DMS79 (cell line): Measurements from ENCODE around the gene SYNE3.

Experiments used
- DNase-seq: peaks from one replicate; lab custom pipeline; 2025; lab: John Stamatoyannopoulos, UW

SYNE3 gene

GRCh38 chr14:95489214-95490137, 27.0 kb downstream of the SYNE3 start:
- no peak for DNase-seq

- no peak for DNase-seq
These were observed 27.9 kb downstream of the SYNE3 start for GRCh38 chr14:95488376-95489213.

GRCh38 chr14:95487669-95488084, 28.8 kb downstream of the SYNE3 start:
- no peak for DNase-seq

- DNase-seq, result no peak
These were observed 29.4 kb downstream of the SYNE3 start for GRCh38 chr14:95486875-95487668.

DNA sequence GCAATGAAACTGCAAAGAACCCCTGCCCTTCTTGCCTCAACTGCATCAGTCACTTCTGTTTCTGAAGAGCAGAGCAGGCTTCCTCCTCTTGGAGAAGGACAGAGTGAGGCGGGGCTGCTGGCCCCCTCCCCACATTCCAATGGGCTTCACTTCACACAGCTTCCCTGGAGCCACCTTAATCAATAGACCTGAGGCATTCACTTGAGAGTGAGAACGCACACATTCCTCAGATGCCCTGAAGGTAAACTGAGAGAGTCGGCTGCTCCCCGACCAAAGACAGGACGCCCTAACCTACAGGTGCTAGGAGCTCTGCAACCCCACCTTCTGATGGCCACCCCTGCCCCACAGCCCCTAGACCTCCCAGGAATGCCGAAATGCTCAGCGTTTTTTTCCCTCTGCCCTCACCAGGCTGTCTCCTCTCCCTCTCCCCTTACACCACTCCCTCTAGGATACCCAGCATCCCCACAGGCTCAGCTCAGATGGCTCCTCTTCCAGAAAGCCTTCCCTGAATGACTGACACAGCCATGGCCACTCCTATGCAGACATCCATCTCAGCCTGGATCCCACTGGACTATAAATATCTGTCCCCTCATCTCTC, 31.1 kb downstream of the SYNE3 start:
- DNase-seq, result no peak

- no peak for DNase-seq
These were observed 32.2 kb downstream of the SYNE3 start for GRCh38 chr14:95484296-95484695.

- no peak for DNase-seq
These were observed 32.9 kb downstream of the SYNE3 start for GRCh38 chr14:95483309-95484165.

DNA sequence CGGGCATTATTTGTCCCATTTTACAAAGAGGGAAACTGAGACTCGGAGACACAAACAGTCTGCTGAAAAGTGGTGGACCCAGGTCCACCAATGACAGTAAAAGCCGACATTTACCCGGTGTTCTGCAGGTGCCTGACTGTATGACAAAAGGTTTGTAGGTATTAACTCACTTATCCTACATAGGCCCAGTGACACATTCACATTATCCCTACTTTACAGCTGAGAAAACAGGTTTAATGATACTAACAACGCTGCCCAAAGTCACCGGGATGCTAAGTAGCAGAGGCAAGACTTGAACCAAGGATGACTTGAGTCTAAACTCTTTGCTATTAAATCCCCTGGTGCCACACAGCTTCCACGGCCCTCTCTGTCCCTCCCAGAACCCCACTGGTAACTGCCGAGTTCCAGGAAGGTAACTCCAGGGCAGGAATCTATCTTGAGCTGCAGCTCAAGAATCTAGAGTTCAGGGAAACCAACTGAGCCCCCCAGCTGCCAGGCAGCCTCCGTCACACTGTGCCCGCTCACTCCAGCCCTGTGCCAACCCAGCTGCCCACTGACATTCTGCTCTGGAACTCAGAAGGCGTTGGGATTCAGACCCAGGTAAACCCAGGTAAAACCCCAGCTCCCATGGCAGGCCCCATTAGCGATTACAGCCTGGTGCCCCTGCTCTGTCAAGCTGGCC, 33.7 kb downstream of the SYNE3 start:
- DNase-seq, result no peak

DNA sequence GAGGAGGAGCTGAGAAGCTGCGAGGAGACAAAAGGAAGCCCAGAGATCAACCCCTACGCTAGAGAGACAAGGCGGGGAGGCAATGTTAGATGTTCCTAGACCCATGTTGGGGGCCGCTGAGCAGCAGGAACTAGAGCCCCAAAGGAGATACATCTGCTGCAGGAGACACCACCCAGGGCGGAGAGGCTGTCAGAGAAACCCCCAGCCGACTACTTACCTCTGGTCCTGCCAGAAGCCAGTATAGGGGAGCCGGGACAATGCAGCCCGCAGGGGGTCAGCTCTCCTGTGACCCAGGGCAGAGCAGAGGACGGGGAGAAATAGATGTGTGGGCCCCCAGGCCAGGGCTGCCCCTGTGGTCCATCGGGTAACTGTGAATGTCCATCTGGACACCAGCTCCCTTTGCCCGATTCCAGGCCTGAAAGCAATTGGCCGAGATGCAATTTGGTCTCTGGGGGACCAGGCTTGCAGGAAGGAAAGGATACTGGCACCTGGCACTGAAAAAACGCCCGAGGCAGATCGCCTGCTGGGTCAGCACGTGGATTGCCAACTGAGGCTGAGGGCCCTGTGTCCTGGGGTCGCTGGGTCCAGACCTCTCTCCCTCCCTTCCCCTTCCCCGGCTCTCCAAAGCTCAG, 34.9 kb downstream of the SYNE3 start:
- no peak for DNase-seq

- no peak for DNase-seq
These were observed 35.6 kb downstream of the SYNE3 start for GRCh38 chr14:95480887-95481226.

GRCh38 chr14:95480109-95480886, 36.2 kb downstream of the SYNE3 start:
- no peak for DNase-seq

GRCh38 chr14:95479494-95479893, 37.0 kb downstream of the SYNE3 start:
- no peak for DNase-seq

GRCh38 chr14:95478818-95479217, 37.6 kb downstream of the SYNE3 start:
- no peak for DNase-seq

GRCh38 chr14:95478309-95478708, 38.1 kb downstream of the SYNE3 start:
- no peak for DNase-seq

GRCh38 chr14:95477411-95478269, 38.8 kb downstream of the SYNE3 start:
- DNase-seq, result no peak

DNA sequence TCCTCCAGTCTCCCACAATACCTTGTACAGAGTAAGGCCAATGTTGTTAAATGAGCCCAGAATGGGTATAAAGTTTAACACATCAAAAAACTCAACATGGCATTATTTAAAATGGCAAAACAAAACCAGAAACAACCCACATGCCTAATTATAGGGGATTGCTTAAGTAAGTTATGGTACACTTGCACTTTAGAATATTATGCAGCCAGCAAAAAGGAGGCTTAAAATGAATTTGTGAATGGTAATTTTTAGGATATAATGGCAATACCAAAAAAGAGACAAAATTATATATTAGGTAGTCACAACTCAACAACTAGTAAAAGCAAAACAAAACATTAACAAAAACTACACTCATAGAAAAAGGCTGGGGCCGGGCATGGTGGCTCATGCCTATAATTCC, 39.7 kb downstream of the SYNE3 start:
- DNase-seq, result no peak

DNA sequence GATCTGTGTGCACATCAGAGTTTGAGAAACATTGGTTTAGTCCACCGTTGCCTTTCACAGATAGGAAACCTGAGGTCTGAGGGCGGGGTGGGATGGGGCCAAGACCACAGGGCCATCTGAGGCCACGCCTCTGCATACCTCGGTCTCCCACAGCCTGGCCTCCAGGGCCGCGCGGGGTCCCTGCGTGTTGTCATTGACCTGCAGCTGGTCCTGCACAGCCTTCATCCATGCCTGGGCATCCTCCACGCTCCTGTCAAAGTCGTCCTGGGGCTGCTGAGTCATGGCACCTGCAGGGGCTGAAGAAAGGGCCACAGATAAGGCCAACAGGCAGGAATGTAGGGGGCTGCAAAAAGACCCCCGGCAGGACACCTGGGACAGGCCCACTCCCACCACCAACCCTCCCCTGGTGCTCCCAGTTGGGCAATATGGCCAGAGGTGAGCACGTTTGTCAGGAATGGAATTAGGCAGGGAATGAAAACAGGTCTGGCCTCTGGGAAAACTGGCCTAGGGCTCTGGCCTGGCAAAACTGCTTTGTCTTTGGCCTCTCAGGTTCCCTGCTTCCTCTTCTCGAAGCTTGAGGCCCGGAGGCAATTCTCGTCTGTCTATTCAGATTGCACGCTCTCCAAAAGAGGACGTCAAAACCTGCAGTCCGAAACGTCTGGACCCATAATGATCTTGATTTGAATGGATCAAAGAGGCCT, 40.8 kb downstream of the SYNE3 start:
- DNase-seq, result no peak
